ENCODE results near the gene TELO2. TPM values are rescaled to one million over a fixed set of nuclear protein-coding genes. Genes with fewer than 3 reads are reported as not detected.

TELO2 gene
- total RNA-seq, 1 donor from 2014 or later = 110 TPM

- Histone ChIP-seq H3K36me3 (peaks cover 15 to 19% of the 10 kb centered on the region in 2 donors), H3K27me3 (no peaks in the 10 kb centered on the region), H3K4me3 (peak overlapping the region in 1 of 2 donors; percentile 51), H3K4me1 (peaks cover 13 to 19% of the 10 kb centered on the region in 2 donors), H3K27ac (peak overlapping the region; percentile 83 to 92), H3K9me3 (peaks cover 0 to 7% of the 10 kb centered on the region in 2 donors)
- peak; percentile 51 to 87 for DNase-seq (ENCODE audit: low spot score in 2 of 2)
- no peak for TF ChIP-seq CTCF (IDR thresholded peaks at IDR 0.05)
- intact Hi-C loops (cut with DNase I) = loop anchor here (2.0 kb wide), 2 partner anchors 15 to 23 kb away; partner anchors contain the start of gene TMEM204
Observed at GRCh38 chr16:1509307-1510221, 16.4 kb downstream of the TELO2 start.

- peak overlapping the region in 1 of 2 donors; percentile 51 for H3K4me3 ChIP-seq
- intact Hi-C loops (cut with DNase I) = no loop called here
- TF ChIP-seq CTCF (IDR thresholded peaks at IDR 0.05) = no peak
- H3K27ac ChIP-seq = peak overlapping the region; percentile 83 to 92
- peaks cover 13 to 19% of the 10 kb centered on the region in 2 donors for H3K4me1 ChIP-seq
- H3K36me3 ChIP-seq = peaks cover 13 to 15% of the 10 kb centered on the region in 2 donors
- no peaks in the 10 kb centered on the region for H3K27me3 ChIP-seq
- no peak for DNase-seq (ENCODE audit: low spot score in 2 of 2)
- peaks cover 0 to 11% of the 10 kb centered on the region in 2 donors for H3K9me3 ChIP-seq
Observed at GRCh38 chr16:1510272-1510671, 17.1 kb downstream of the TELO2 start.

- intact Hi-C loops (cut with DNase I) = no loop called here
- Histone ChIP-seq H3K27me3 (no peaks in the 10 kb centered on the region), H3K36me3 (peaks cover 8 to 11% of the 10 kb centered on the region in 2 donors), H3K4me3 (no peak overlapping the region), H3K9me3 (peaks cover 0 to 11% of the 10 kb centered on the region in 2 donors), H3K27ac (peak overlapping the region; percentile 83 to 92), H3K4me1 (peaks cover 13 to 19% of the 10 kb centered on the region in 2 donors)
- no peak for DNase-seq (ENCODE audit: low spot score in 2 of 2)
- TF ChIP-seq CTCF (IDR thresholded peaks at IDR 0.05) = no peak
Observed at GRCh38 chr16:1510941-1511351, 17.8 kb downstream of the TELO2 start.

GRCh38 chr16:1511662-1512569 is 18.8 kb downstream of the TELO2 start:
- H3K27me3 ChIP-seq = no peaks in the 10 kb centered on the region
- no peak overlapping the region for H3K4me3 ChIP-seq
- peaks cover 13 to 19% of the 10 kb centered on the region in 2 donors for H3K4me1 ChIP-seq
- intact Hi-C loops (cut with DNase I) = no loop called here
- H3K36me3 ChIP-seq = peaks cover 4 to 7% of the 10 kb centered on the region in 2 donors
- DNase-seq (ENCODE audit: low spot score in 2 of 2) = no peak
- peaks cover 0 to 11% of the 10 kb centered on the region in 2 donors for H3K9me3 ChIP-seq
- peak overlapping the region in 1 of 2 donors; percentile 22 for H3K27ac ChIP-seq
- TF ChIP-seq CTCF (IDR thresholded peaks at IDR 0.05) = no peak

GRCh38 chr16:1512774-1513173 is 19.6 kb downstream of the TELO2 start:
- Histone ChIP-seq H3K27me3 (no peaks in the 10 kb centered on the region), H3K9me3 (peaks cover 0 to 11% of the 10 kb centered on the region in 2 donors), H3K27ac (no peak overlapping the region), H3K4me1 (peaks cover 13 to 19% of the 10 kb centered on the region in 2 donors), H3K4me3 (no peak overlapping the region), H3K36me3 (peaks cover 0 to 9% of the 10 kb centered on the region in 2 donors)
- intact Hi-C loops (cut with DNase I) = no loop called here
- no peak for TF ChIP-seq CTCF (IDR thresholded peaks at IDR 0.05)
- no peak for DNase-seq (ENCODE audit: low spot score in 2 of 2)
